ENCODE results near the gene USF2.

GRCh38 chr19:35226748-35227147, 42.0 kb upstream of the USF2 start:
- TF ChIP-seq CTCF (IDR thresholded peaks at IDR 0.05; ENCODE audit: low read depth, low read length) (no peak), EZH2phosphoT487 (IDR thresholded peaks at IDR 0.05; ENCODE audit: low read depth) (no peak)
